Hepatocyte (in vitro differentiated cells): ENCODE data around the gene SIGLEC12.

ENCODE experiments used
- EZH2 ChIP-seq: fragments of 200-600 bp; sonication (generic); IDR thresholded peaks from 2 replicates; pipeline ENCODE4 v1.6.1; 2016; ENCODE audit warnings: antibody characterized with exemption, mild to moderate bottlenecking, borderline replicate concordance
- EZH2phosphoT487 ChIP-seq: fragments of 200-600 bp; sonication (generic); IDR thresholded peaks from one replicate; pipeline ENCODE4 v1.6.1; 2018; ENCODE audit warnings: antibody characterized with exemption, mild to moderate bottlenecking, low read depth, moderate library complexity; ENCODE audit not compliant: unreplicated experiment, severe bottlenecking
- TF ChIP-seq, protein P1 (sequence below): fragments of 200-600 bp; sonication (generic); IDR thresholded peaks from 2 replicates; pipeline ENCODE4 v1.5.1; 2016; ENCODE audit warnings: antibody characterized with exemption, mild to moderate bottlenecking; ENCODE audit not compliant: poor library complexity

DNA sequence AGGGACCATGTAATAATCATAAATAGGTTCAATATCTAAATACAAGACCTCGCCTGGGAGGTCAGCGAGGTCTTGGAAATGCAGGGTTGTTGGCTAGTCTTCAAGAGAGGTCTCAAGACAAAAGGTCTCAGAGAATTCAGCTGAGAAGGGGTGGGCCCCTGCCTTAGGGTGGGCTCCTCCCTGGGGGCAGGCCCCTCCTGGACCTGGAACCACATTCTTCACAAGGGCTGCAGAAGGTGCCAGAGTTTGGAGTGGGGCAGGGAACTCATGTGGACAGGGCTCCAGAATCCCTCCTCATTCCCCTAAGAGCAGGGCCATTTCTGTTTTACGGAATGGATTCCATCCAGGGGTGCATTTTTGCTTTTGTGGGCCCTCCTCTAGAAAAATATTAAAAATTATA lies 13.1 kb downstream of the SIGLEC12 start:
- TF ChIP-seq, protein P1, sequence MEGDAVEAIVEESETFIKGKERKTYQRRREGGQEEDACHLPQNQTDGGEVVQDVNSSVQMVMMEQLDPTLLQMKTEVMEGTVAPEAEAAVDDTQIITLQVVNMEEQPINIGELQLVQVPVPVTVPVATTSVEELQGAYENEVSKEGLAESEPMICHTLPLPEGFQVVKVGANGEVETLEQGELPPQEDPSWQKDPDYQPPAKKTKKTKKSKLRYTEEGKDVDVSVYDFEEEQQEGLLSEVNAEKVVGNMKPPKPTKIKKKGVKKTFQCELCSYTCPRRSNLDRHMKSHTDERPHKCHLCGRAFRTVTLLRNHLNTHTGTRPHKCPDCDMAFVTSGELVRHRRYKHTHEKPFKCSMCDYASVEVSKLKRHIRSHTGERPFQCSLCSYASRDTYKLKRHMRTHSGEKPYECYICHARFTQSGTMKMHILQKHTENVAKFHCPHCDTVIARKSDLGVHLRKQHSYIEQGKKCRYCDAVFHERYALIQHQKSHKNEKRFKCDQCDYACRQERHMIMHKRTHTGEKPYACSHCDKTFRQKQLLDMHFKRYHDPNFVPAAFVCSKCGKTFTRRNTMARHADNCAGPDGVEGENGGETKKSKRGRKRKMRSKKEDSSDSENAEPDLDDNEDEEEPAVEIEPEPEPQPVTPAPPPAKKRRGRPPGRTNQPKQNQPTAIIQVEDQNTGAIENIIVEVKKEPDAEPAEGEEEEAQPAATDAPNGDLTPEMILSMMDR, result no peak
- no peak for TF ChIP-seq EZH2
- TF ChIP-seq EZH2phosphoT487, result no peak
